HepG2 (cell line): Measurements from ENCODE around the gene SMARCAD1. TPM values are rescaled to one million over a fixed set of nuclear protein-coding genes. Genes with fewer than 3 reads are reported as not detected.

Experiments used
- ATAC-seq: fragments of 200-7000 bp; cut with Tn5 transposase; 3 replicates; pipeline ENCODE4 v1.9.1; 2020; ENCODE audit warnings: mild to moderate bottlenecking, moderate library complexity
- BruUV-seq: library from RNA; stranded (reverse); fragments of 400-500 nt; replicated peaks from 2 replicates; lab custom pipeline; 2021; lab: Mats Ljungman, UMichigan
- CTCF ChIA-PET: fragments of 300-600 bp; formaldehyde crosslinking; extraction: SDS; loops from one replicate; lab custom pipeline; 2021; ENCODE audit warnings: low total read pairs, inconsistent platforms, low intra/inter-chr PET ratio; lab: Yijun Ruan, JAX
- POLR2A ChIA-PET: fragments of 350-600 bp; sonication (Branson Sonifier 250); formaldehyde crosslinking; loops from one replicate; lab custom pipeline; 2020; ENCODE audit warnings: antibody characterized with exemption, inconsistent platforms; lab: Yijun Ruan, JAX
- DNase-seq: peaks from one replicate; pipeline ENCODE4 v3.0.0-alpha.2; 2015; ENCODE audit warnings: low spot score
- FAIRE-seq: peaks from 3 replicates; lab custom pipeline; 2011; peaks lifted over from hg19 to GRCh38; lab: Jason Lieb, UNC
- H2AFZ ChIP-seq: one replicate; pipeline ENCODE4 v1.6.1; 2011; ENCODE audit warnings: low read length, inconsistent platforms
- H3K27ac ChIP-seq: fragments of 300-600 bp; 3 replicates; pipeline ENCODE4 v1.8.0; 2011; ENCODE audit warnings: mixed run types, mild to moderate bottlenecking, mixed read lengths, low read length, inconsistent platforms; ENCODE audit not compliant: insufficient read depth; ENCODE audit errors: extremely low read length
- H3K27me3 ChIP-seq, 2 experiments: fragments of 200-600 bp in 1 of 2; 2 replicates in 1 of 2; 3 replicates in 1 of 2; pipeline versions ENCODE4 v1.6.0 to v1.8.0; 2011; ENCODE audit warnings: low read length in 2 of 2, mild to moderate bottlenecking in 2 of 2, moderate library complexity in 2 of 2, inconsistent platforms in 1 of 2; ENCODE audit not compliant: insufficient read depth in 2 of 2, control insufficient read depth in 1 of 2
- H3K36me3 ChIP-seq, 2 experiments: fragments of 200-600 bp in 1 of 2; replicated peaks in 1 of 2; 2 replicates in 1 of 2; 3 replicates in 1 of 2; pipeline versions ENCODE4 v1.5.1 to v1.8.0; 2011; ENCODE audit warnings: low read length in 2 of 2, inconsistent platforms in 1 of 2; ENCODE audit not compliant: insufficient read depth in 2 of 2, control insufficient read depth in 1 of 2
- H3K4me1 ChIP-seq: 2 replicates; pipeline ENCODE4 v1.5.1; 2012; ENCODE audit warnings: low read length, inconsistent platforms; ENCODE audit not compliant: insufficient read depth
- H3K4me2 ChIP-seq: 2 replicates; pipeline ENCODE4 v1.6.0; 2011; ENCODE audit warnings: low read depth, low read length, inconsistent platforms
- H3K4me3 ChIP-seq, 3 experiments: fragments of 200-600 bp in 1 of 3; sonication (generic), shearing (Covaris generic) in 1 of 3; replicated peaks in 1 of 3; 2 replicates each; pipeline ENCODE4 v1.5.1; 2011 to 2016; ENCODE audit warnings: low read length in 3 of 3, inconsistent platforms in 2 of 3, low read depth in 2 of 3, mild to moderate bottlenecking in 2 of 3, control low read depth in 1 of 3, mixed read lengths in 1 of 3; ENCODE audit not compliant: insufficient read depth in 1 of 3
- H3K79me2 ChIP-seq: one replicate; pipeline ENCODE4 v1.6.1; 2011; ENCODE audit warnings: low read length, inconsistent platforms; ENCODE audit not compliant: insufficient read depth
- H3K9ac ChIP-seq: 2 replicates; pipeline ENCODE4 v1.6.0; 2011; ENCODE audit warnings: mild to moderate bottlenecking, low read depth, low read length, inconsistent platforms; ENCODE audit not compliant: insufficient read depth
- H3K9me3 ChIP-seq: 2 replicates; pipeline ENCODE4 v1.5.1; 2012; ENCODE audit warnings: mild to moderate bottlenecking, low read length
- H4K20me1 ChIP-seq: 2 replicates; pipeline ENCODE4 v1.6.0; 2011; ENCODE audit warnings: inconsistent platforms, mild to moderate bottlenecking, low read length, moderate library complexity; ENCODE audit not compliant: insufficient read depth
- ARNTL ChIP-seq: sonication (generic); formaldehyde crosslinking; IDR thresholded peaks from 2 replicates; pipeline ENCODE4 v1.4.0; 2020; ENCODE audit warnings: mild to moderate bottlenecking, missing genetic modification reagents
- DBP ChIP-seq: sonication (generic); formaldehyde crosslinking; IDR thresholded peaks from 2 replicates; pipeline ENCODE4 v1.4.0; 2020; ENCODE audit warnings: missing genetic modification reagents; ENCODE audit errors: not compliant biosample characterization
- LCORL ChIP-seq, 2 experiments: fragments of 450-650 bp in 1 of 2; sonication (generic) in 1 of 2; formaldehyde crosslinking in 1 of 2; IDR thresholded peaks; 2 replicates each; pipeline versions ENCODE4 v1.5.0 to v1.6.1; 2017 to 2020; ENCODE audit warnings: antibody characterized with exemption in 1 of 2, missing genetic modification reagents in 1 of 2
- PHB2 ChIP-seq: fragments of 450-650 bp; IDR thresholded peaks from 2 replicates; pipeline ENCODE4 v1.6.1; 2018; ENCODE audit not compliant: partially characterized antibody
- WIZ ChIP-seq: sonication (generic); formaldehyde crosslinking; IDR thresholded peaks from 2 replicates; pipeline ENCODE4 v1.5.1; 2020; ENCODE audit warnings: mild to moderate bottlenecking, missing genetic modification reagents
- ZBTB34 ChIP-seq: sonication (generic); formaldehyde crosslinking; IDR thresholded peaks from 2 replicates; pipeline ENCODE4 v1.8.0; 2022; ENCODE audit warnings: mild to moderate bottlenecking, missing genetic modification reagents
- ZNF614 ChIP-seq: IDR thresholded peaks from 2 replicates; pipeline ENCODE4 v1.6.1; 2018; ENCODE audit warnings: missing biosample characterization, missing genetic modification reagents, inconsistent platforms, borderline replicate concordance
- ZNF639 ChIP-seq: conservative IDR thresholded peaks from 2 replicates; pipeline ENCODE4 v1.6.1; 2018; ENCODE audit warnings: missing genetic modification reagents
- ZNF816 ChIP-seq: sonication (generic); formaldehyde crosslinking; IDR thresholded peaks from 2 replicates; pipeline ENCODE4 v1.8.0; 2022; ENCODE audit warnings: missing genetic modification reagents, mild to moderate bottlenecking, borderline replicate concordance
- WGBS: methylation state at CpG from one replicate; pipeline ENCODE4 v1.1.6; 2017; ENCODE audit warnings: low lambda C conversion rate; 5-methylcytosine and 5-hydroxymethylcytosine counted together
- in situ Hi-C: cut with HindIII; loops from 2 replicates; pipeline ENCODE4 v1.10.0; 2017; ENCODE audit warnings: low pct_unique_long_range_greater_than_20kb; ENCODE audit not compliant: extremely low pct_ligation_motif_present
- intact Hi-C: fragments of 100-400 bp; cut with micrococcal nuclease; formaldehyde crosslinking; loops from one replicate; pipeline ENCODE4 v1.10.0; 2022; ENCODE audit not compliant: unreplicated experiment
- polyA plus RNA-seq, 8 experiments: library from polyadenylated mRNA; depleted of rRNA in 3 of 8; stranded (reverse) in 7 of 8; unstranded in 1 of 8; fragments of >200 nt; fragmentation: Illumina TruSeq in 4 of 8; extraction: Trizol in 4 of 8; gene quantifications; 2 replicates each; pipeline versions ENCODE4 v1.2.1 to v1.2.3, GENCODE V29; 2011 to 2016; ENCODE audit warnings: low read depth in 4 of 8, missing spikeins in 1 of 8, mixed read lengths in 1 of 8; ENCODE audit not compliant: insufficient read depth in 1 of 8
- total RNA-seq, 5 experiments: library from RNA; depleted of rRNA; stranded (reverse); fragments of >200 nt; fragmentation: Illumina TruSeq; extraction: Trizol; gene quantifications; 2 replicates each; pipeline ENCODE4 v1.2.3, GENCODE V29; 2016; ENCODE audit warnings: low read depth in 1 of 5

The SMARCAD1 gene
- total and polyA plus RNA-seq, 2 of the 13 experiments (the other 11 are each of a cell fraction or from before 2014, with no cell fraction given), result 18.2 to 35.9 TPM

- Histone ChIP-seq H3K36me3 (peaks cover 5 to 18% of the 10 kb centered on the region in 2 experiments; a peak in 3 of 5 replicates), H3K9ac (no peak overlapping the region), H3K4me1 (no peaks in the 10 kb centered on the region), H3K79me2 (peaks cover 11% of the 10 kb centered on the region), H3K4me3 (no peak overlapping the region), H3K9me3 (no peaks in the 10 kb centered on the region), H3K4me2 (no peak overlapping the region), H2AFZ (no peak overlapping the region), H3K27me3 (no peaks in the 10 kb centered on the region), H3K27ac (no peak overlapping the region), H4K20me1 (no peaks in the 10 kb centered on the region)
- ATAC-seq, result no peak
- in situ Hi-C loops (no loop called here), intact Hi-C loops (no loop called here)
- DNase-seq, result no peak
- TF ChIP-seq ARNTL (no peak), DBP (CRISPR knock-in tag) (no peak), ZNF614 (no peak), ZNF816 (CRISPR knock-in tag) (no peak), WIZ (CRISPR knock-in tag) (no peak), ZNF639 (no peak), PHB2 (no peak)
- WGBS, result 100% methylated on average over 1 of the region's 1 CpG
- CTCF ChIA-PET, result no interaction called here
- no peak for FAIRE-seq
- POLR2A ChIA-PET, result no interaction called here
- no TSS peak for BruUV-seq
Observed at GRCh38 chr4:94221916-94222315, 14.3 kb downstream of the SMARCAD1 start.

GRCh38 chr4:94225449-94225848, 17.8 kb downstream of the SMARCAD1 start:
- intact Hi-C loops, result no loop called here
- Histone ChIP-seq H3K9me3 (no peaks in the 10 kb centered on the region), H3K4me2 (no peak overlapping the region), H3K27ac (no peak overlapping the region), H3K79me2 (peaks cover 11% of the 10 kb centered on the region), H3K36me3 (peaks cover 2 to 19% of the 10 kb centered on the region in 2 experiments; a peak in 4 of 5 replicates), H3K9ac (no peak overlapping the region), H3K27me3 (no peaks in the 10 kb centered on the region), H3K4me3 (no peak overlapping the region), H4K20me1 (no peaks in the 10 kb centered on the region), H2AFZ (no peak overlapping the region), H3K4me1 (no peaks in the 10 kb centered on the region)
- no TSS peak for BruUV-seq
- FAIRE-seq (no peak), ATAC-seq (no peak), DNase-seq (no peak)
- TF ChIP-seq ZBTB34 (CRISPR knock-in tag) (no peak), LCORL (IDR thresholded peaks at IDR 0.05) (0 out of 2 replicates have a peak, but pooled peaks have one; percentile 20), LCORL (CRISPR knock-in tag; IDR thresholded peaks at IDR 0.05) (no peak)
- ChIA-PET CTCF (no interaction called here), POLR2A (no interaction called here)
- in situ Hi-C loops, result no loop called here
